HG02884 (cell line): Measurements from ENCODE around the gene OR51L1.
"Not testable (repeated sequence)": the region's sequence is repeated elsewhere in the genome, so short reads cannot be mapped to it uniquely, and the experiment has no call there.

Source experiments
- ATAC-seq: cut with Tn5 transposase; IDR thresholded peaks from one replicate; pipeline ENCODE4 v1.9.1; 2021; ENCODE audit warnings: mild to moderate bottlenecking, moderate library complexity; ENCODE audit not compliant: unreplicated experiment

The OR51L1 gene, protein sequence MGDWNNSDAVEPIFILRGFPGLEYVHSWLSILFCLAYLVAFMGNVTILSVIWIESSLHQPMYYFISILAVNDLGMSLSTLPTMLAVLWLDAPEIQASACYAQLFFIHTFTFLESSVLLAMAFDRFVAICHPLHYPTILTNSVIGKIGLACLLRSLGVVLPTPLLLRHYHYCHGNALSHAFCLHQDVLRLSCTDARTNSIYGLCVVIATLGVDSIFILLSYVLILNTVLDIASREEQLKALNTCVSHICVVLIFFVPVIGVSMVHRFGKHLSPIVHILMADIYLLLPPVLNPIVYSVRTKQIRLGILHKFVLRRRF

DNA sequence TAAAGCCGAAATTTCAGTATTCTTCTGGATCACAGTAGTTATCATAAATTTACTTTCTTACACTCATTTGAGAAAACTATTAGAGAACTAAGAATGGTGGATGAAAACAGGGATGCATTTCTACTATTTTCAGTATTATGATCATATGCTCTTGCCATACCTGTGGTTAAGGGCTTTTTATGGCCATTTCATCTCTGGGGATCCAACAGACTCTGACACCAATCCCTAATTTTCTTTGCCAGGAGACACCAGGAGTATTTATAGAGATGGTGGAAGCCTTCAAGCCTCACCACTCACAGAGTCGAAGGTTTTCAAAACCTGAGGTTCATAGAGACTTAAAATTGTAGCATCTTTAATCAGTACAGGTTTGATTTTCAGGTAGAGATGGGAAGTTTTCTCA lies at the start of gene OR51L1:
TSS of gene OR51L1 (plus strand) at position 301 of the 400 bp plus-strand sequence. CDS start 4,132 bp downstream, outside the sequence.
- no peak for ATAC-seq

DNA sequence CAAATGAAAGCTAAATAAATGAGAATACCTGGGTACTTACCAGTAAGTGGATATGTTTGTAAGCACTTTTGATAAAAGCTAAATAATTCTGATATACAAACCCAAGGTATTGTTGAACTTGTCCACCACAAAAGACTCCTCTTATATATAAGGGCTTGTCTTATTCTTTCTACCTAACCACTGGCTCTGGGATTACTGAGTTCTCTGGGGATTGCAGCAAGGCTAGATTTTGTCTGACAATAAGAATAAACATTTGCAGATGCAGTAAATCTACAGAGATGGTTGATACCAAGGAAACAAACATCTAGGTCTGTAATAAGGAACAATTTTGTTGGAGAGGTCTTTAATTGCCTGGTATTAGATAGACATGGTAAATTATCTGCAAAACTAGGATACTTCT lies 47.1 kb upstream of the OR51L1 start, which contains the start of gene OR51A4:
TSS of gene OR51A4 (minus strand) at position 101 of the 400 bp plus-strand sequence. CDS start 505 bp downstream, outside the sequence.
- no peak for ATAC-seq

DNA sequence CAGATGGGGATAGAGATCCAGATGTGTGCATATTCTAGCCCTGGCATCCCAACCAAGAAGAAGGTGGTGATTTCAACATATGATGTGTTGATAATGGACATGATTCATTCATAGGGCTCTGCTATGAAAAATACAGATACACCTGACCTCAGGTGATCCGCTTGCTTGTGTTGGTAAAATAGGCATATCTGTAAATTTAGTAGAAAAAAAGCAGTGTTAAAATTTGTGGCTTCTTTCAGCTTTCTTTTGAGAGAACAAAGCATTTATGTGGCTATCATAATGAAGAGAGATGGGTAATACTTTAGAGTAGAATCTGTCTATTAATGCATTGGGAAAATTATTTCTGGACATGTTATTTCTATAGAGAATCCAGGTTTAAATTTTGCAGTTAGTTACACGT lies 39.0 kb upstream of the OR51L1 start, which contains the start of gene OR51A2:
TSS of gene OR51A2 (minus strand) at position 101 of the 400 bp plus-strand sequence. CDS start at position 101, 0 bp downstream.
- not testable (repeated sequence) for ATAC-seq

DNA sequence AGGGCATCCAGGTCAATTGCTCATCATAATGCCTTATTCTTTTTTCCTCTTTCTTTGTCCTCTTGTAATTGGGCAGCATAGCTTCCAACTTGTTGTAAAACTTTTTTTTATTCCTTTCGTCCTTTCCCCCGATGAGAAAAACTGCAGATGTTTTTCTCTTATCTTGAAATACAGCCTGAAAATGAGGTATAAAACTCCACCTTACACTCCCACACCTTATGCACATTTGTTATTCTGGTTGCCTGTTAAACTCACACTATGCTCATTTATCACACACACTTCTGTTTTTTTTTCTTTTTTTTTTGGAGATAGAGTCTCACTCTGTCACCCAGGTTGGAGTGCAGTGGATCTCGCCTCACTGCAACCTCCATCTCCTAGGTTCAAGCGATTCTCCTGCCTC lies 37.3 kb upstream of the OR51L1 start:
- no peak for ATAC-seq

DNA sequence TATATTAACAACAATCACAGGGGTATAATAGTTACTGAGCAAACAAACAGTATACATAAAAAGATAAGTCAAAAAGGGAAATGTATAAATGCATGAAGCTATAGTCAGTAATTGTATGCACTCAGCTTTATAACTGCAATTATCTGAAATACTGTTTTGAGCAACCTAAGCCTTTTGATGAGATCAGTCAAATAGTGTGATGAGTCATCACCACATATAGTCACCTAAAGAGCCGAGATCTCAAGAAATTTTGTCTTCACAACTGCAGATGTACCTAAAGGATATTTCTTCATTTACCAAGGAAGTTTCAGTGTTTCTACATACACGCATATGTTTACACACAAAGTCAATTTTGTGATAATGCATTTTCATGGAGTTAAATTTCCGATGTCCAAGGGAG lies 33.8 kb upstream of the OR51L1 start:
- no peak for ATAC-seq

DNA sequence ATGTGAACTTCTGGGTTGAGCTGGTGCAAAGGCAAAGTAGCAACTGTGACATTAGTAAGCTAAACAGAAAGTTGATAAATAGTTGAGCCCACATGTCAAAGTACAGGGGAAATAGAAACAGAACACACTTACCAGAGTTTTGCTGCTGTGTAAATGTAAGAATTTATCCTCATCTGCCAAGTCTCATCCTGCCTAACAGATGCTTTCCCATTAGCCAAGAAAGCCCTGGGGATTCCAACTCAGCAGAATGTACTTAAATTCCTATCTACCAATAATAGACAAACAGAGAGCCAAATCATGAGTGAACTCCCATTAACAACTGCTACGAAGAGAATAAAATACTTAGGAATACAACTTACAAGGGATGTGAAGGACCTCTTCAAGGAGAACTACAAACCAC lies 31.8 kb upstream of the OR51L1 start:
- ATAC-seq: no peak

DNA sequence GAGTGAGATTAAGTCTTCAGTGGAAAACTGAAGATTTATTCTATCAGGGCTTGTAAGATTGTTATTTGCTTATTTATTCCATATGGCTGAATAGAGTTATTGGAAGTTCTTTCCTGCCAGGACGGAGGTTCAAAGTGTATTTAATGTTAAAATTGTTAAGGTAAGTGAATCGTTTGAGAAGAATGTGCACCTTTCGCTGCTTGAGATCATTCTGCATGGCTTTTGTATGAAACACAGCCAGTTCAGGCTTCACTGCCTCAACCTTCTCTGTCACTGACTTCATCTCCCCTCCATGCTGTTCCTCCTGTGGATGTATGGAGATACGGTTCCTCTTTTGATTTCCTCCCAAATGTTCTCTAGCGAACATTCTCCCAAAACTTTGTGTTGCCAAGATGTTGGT lies 19.2 kb upstream of the OR51L1 start:
- no peak for ATAC-seq

DNA sequence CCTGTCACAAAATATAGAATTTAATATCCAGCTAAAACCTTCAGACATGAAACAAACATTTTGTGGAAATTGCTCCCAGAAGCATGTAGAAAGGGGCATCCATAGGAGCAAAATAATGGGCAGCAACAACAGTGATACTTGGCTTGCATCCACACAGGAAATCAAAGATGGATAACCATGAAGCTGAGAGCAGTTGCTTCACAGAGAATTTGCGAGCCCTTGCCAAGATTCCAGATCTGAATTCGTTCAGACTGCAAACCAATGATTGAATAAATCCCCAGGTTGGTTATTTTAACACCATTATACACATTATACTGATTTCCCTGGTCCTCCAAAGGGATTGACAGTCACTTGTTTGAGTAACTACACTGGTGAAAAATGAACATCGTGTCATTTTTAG lies 15.6 kb upstream of the OR51L1 start:
- no peak for ATAC-seq

DNA sequence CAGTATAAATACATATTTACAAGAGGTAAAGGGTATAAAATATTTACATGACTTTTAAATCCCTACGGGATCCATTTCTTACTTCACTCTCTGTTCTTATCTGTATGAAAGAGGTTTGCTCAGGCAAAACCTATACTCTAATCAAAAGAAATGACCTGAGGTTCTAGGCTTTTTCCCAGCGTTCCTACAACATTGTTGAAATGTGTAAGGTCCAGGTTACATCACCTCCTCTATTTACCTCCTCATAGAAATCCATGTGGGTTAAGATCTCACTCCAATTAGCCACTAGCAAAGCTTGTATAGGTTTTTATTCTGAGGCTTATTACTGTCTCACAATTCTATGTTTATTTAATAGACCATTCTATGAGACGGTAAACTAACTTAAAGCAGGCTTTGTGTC lies 12.0 kb upstream of the OR51L1 start:
- no peak for ATAC-seq

DNA sequence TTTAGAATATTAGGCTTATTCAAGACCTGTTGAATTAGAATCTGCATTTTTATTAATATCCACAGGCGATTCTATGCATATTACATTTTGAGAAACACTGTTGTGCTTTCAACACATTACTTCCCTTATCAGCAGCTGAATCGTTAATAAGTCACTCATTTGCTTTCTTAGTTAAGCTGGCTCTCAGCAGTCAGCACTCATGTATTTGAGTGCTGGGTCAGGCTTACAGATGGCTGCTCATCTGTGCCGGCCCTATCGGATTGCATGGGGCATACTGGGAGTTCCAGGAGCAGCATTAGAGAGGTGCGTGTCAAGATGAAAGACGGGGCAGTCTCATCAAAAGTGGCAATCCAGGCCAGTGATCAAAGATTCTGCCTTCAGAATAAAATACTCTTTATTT lies 10.8 kb upstream of the OR51L1 start:
- no peak for ATAC-seq

DNA sequence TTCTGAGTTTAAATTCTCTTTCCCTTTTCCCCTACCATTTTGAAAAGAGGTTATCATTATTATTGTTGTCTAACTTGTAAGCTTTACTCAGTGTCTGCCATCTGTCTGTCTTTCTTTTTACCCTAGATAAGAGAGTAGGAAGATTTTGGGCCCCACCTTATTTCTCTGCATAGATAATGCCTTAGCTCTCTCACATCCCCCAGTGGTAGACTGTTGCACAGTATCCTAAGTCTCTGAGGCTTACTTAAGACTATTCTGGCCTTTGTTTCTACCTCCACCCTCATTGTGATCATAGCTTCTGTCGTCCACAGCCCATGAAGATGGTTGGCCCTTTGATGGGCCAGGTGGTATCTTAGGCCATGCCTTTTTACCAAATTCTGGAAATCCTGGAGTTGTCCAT lies 3.6 kb upstream of the OR51L1 start:
- ATAC-seq: no peak

DNA sequence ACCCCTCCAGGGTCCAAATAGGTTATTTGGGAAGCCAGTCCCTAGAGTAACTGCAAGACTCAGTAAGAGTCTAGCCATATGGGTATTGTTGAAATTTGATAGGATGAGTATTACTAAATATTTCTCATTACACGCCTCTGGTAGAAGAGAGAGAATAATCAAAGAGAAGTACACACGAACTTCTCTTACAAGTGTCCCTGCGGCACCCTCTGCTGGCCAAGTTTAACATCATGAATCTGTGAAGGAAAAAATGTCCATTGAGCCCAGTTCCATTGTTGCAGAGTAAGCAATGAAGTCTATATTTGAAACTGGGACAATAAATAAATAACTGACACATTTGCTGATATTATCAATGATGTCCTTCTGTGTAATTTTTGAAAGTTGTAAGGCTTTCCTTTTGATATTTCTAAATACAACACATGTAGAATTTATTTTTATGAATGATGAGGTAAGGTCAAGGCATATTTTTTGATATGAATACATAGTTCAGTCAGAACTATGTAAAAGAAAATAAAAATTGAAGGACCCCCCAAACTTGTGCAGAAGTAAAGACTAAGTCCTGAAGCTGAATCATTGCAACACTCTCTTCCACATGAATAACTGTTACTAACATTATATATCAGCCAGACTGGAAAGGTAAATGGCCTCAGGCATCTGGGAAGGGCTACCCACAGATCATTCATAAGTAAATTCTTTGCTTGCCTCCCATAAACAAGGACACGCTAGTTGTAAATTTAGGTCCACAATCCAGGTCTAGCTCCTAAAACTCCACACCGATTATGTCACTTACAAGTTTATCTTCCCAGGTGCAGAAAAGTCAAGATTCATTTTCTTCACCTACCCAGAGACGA lies 10.0 kb downstream of the OR51L1 start:
- peak; percentile 63 for ATAC-seq

DNA sequence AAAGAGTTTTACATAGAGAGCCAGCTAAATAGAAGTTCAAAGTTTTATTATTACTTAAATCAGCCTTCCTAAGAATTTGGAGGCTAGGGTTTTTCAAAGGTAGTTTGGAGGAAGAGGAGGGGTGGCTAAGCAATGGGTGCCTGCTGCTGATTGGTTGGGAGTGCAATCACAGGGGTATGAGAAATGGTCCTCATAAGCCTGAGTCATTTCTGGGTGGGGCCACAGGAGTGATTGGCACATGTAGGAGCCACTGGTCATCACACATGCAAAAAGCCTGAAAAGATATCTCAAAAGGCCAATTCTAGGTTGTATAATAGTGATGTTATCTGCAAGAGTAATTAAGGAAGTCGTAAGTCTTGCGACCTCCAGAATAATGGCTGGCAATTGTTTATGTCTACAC lies 12.9 kb downstream of the OR51L1 start:
- no peak for ATAC-seq

DNA sequence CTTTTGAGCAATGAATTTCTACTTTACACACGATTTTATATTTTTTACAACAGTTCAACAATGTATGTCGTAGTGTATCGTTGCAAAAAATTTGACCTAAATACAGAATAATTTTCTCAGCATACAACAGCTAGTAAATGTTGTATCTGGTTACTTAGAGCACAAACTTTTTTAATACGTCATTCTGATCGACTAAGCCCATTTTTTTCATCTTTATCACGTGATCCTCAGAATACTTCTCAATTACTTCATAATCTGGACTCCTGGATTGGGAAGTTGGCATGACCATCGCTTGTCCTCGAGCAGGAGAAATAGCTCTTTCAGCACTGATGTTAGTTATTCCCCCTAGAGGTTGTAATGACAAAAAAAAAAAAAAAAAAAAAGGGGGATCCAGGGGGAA lies 16.6 kb downstream of the OR51L1 start:
- no peak for ATAC-seq

DNA sequence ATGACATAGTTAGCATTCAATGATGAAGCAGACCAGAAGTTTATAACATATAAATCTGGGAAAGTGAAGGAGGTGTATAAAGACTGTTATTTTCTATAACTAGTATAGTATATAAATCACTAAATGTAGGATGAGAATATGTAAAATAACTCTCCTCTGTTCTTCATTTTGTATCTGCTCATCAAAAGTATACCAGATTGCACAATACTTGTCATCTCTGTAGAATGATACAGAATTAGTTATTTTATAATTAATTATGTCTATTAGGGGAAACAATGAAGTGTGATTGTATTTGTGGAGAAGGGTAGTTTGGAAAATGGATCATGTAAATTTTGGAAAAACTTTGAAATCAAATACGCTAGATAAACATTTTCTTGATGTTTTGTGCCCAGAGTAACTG lies 18.4 kb downstream of the OR51L1 start:
- ATAC-seq: no peak

DNA sequence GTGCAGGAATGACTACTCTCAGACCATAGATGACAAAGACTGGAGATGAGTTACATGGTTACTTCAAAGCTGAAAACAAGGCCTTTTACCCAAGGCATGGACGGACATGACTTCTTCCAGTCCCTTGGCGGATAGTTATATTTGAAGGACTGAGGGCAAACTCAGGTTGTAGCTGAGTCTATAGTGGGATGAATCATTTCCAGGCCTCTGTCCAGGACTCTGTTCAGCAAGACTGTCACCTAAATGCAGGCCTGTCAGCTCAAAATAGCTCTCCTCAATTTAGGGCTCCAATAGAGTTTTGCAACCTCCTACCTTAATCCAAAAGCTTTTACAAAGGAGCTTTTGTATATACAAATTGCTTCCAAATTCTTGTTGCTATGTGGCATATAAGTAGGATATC lies 27.3 kb downstream of the OR51L1 start:
- no peak for ATAC-seq

DNA sequence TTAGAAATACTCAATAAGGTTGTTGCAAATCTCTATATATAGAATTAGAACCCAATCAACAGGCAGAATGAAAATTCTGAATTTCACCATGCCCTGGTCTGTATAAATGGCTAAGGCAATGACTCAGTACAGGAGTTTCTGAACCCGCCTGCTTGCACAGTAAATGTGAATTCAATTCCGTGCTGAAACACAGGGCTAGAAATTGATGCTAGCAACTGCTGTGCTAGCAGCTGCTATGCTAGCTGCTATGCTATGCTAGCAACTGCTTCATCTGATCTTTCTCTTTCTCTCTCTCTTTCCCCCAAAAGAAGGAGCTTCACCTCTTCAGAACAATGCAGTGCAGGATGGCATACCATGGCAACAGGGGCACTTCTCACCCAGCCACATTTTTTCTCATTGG lies 42.0 kb downstream of the OR51L1 start:
- no peak for ATAC-seq

DNA sequence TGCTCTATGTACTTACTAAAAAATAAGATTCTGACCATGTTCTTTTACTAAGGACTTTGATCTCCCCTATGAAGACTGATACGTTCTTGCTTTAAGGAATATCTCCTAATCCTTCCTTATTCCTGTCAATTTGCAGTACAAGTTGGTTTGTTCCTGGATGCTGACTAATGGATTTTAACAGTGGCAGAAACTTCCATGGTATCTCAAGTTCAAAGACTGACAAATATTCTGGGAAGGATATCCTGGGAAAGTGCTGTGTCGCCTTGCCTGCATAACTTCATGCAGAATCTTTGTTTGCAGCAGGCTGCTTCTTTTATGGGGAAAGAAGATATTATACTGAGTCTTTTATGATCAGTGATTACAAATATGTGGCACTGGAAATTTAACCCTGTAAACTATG lies 43.3 kb downstream of the OR51L1 start:
- no peak for ATAC-seq

DNA sequence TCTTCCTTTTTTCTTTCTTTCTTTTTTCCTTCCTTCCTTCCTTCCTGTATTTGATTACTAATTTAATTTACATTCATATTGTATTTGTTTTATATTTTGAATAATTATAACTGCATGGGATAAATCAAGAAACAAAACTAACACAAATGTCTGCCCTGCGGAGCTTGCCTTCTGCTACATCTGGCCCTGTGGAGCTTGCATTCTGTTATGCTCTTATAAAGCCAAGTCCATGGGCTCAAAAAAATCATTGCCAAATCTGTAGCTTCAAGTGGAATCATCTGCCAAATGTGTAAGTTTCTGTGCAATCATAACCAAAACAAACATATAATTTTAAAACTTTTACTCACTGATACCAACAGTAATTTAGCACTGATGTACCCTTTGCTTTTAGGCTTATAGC lies 43.7 kb downstream of the OR51L1 start:
- ATAC-seq: no peak

DNA sequence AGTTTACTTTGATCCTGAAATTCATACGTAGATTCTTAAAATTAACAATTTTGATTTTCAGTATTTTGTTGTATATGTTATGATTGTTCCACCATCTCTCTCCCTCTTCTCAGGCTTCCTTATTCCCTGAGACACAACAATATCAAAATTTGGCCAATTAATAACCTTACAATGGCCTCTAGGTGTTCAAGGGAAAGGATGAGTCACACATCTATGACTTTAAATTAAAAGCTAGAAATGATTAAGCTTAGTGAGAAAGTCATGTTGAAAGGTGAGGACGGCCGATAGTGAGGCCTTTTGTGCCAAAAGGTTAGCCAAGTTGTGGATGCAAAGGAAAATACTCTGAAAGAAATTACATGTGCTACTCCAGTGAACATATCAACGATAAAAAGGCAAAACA lies 46.2 kb downstream of the OR51L1 start:
- ATAC-seq: no peak

DNA sequence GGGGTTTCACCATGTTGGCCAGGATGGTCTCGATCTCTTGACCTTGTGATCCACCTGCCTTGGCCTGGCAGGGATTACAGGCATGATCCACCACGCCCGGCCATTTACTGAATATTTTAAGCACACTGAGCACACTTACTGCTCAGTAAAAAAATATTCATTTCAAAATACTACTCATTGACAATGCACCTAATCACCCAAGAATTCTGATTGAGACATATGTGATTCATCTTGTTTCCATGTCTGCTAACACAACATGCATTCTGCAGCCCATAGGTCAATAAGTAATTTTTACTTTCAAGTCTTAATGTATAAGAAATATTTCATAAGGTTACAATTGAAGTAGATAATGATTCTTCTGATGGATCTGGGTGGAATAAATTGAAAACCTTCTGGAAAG lies 47.4 kb downstream of the OR51L1 start:
- no peak for ATAC-seq

DNA sequence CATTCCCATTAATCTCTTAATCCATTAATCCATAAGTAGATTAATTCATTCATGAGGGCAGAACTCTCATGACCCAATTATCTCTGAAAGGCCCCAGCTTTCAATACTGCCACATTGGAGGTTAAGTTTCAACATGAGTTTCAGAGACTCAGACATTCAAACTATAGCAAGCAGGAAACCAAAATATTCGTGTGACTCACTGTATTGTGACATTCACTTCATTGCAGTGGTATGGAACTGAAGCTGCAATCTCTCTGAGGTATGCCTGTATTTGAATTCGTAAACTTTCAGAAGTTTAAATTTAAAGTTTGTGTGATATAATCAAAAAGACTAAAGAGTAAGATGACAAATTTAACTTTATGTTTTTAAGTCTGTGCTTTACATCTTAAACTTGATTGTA lies 48.7 kb downstream of the OR51L1 start:
- ATAC-seq: no peak
